IMR-90 (cell line): ENCODE results near the gene DPYD. TPM values are rescaled to one million over a fixed set of nuclear protein-coding genes. Genes with fewer than 3 reads are reported as not detected.

Source experiments
- ATAC-seq: fragments of 200-7000 bp; cut with Tn5 transposase; 2 replicates; pipeline ENCODE4 v1.9.1; 2020; ENCODE audit warnings: low read depth, mild to moderate bottlenecking, moderate library complexity
- BruUV-seq: library from RNA; stranded (reverse); fragments of 400-500 nt; replicated peaks from 2 replicates; lab custom pipeline; 2021; lab: Mats Ljungman, UMichigan
- CTCF ChIA-PET: fragments of 300-600 bp; formaldehyde crosslinking; extraction: SDS; loops from one replicate; lab custom pipeline; 2021; ENCODE audit warnings: antibody characterized with exemption; lab: Yijun Ruan, JAX
- POLR2A ChIA-PET: fragments of 300-600 bp; sonication (Branson Sonifier 250); formaldehyde crosslinking; loops from one replicate; lab custom pipeline; 2022; ENCODE audit warnings: antibody characterized with exemption; ENCODE audit not compliant: unreplicated experiment; lab: Charles Lee
- DNase-seq: peaks from one replicate; pipeline ENCODE4 v3.0.0; 2013
- H2AFZ ChIP-seq: replicated peaks from 2 replicates; pipeline ENCODE3; 2013; ENCODE audit warnings: low read length, mild to moderate bottlenecking; ENCODE audit not compliant: poor library complexity
- H2AK5ac ChIP-seq: 2 replicates; pipeline ENCODE4 v1.6.1; 2013; ENCODE audit warnings: low read depth, low read length, inconsistent platforms
- H2AK9ac ChIP-seq: replicated peaks from 2 replicates; pipeline ENCODE3; 2013; ENCODE audit warnings: mild to moderate bottlenecking, low read depth, low read length, moderate library complexity; ENCODE audit not compliant: poor library complexity
- H2BK120ac ChIP-seq: 2 replicates; pipeline ENCODE4 v1.6.1; 2013; ENCODE audit warnings: low read depth, low read length, inconsistent platforms
- H2BK15ac ChIP-seq: 3 replicates; pipeline ENCODE4 v1.6.1; 2013; ENCODE audit warnings: low read depth, low read length, inconsistent platforms
- H2BK20ac ChIP-seq: 2 replicates; pipeline ENCODE4 v1.6.1; 2013; ENCODE audit warnings: low read depth, mild to moderate bottlenecking, inconsistent platforms, low read length, moderate library complexity
- H2BK5ac ChIP-seq: 2 replicates; pipeline ENCODE4 v1.6.1; 2013; ENCODE audit warnings: mild to moderate bottlenecking, low read depth, low read length, inconsistent platforms; ENCODE audit not compliant: poor library complexity, severe bottlenecking
- H3K14ac ChIP-seq: replicated peaks from 2 replicates; pipeline ENCODE4 v1.6.1; 2013; ENCODE audit warnings: low read depth, low read length, inconsistent platforms
- H3K18ac ChIP-seq: 2 replicates; pipeline ENCODE4 v1.6.1; 2013; ENCODE audit warnings: low read depth, low read length, control low read depth
- H3K23ac ChIP-seq: 2 replicates; pipeline ENCODE4 v1.6.1; 2013; ENCODE audit warnings: low read depth, low read length, inconsistent platforms
- H3K27ac ChIP-seq: 2 replicates; pipeline ENCODE4 v1.5.1; 2013; ENCODE audit warnings: mild to moderate bottlenecking, control low read depth, low read length; ENCODE audit not compliant: insufficient read depth
- H3K27me3 ChIP-seq: 2 replicates; pipeline ENCODE4 v1.6.1; 2013; ENCODE audit warnings: low read length; ENCODE audit not compliant: control insufficient read depth, insufficient read depth
- H3K36me3 ChIP-seq: 2 replicates; pipeline ENCODE4 v1.6.1; 2013; ENCODE audit warnings: low read length, mixed read lengths; ENCODE audit not compliant: control insufficient read depth, insufficient read depth
- H3K4ac ChIP-seq: 2 replicates; pipeline ENCODE4 v1.6.1; 2013; ENCODE audit warnings: low read depth, low read length, inconsistent platforms
- H3K4me1 ChIP-seq: 2 replicates; pipeline ENCODE4 v1.6.1; 2013; ENCODE audit warnings: low read length, mixed read lengths; ENCODE audit not compliant: control insufficient read depth, insufficient read depth
- H3K4me2 ChIP-seq: 2 replicates; pipeline ENCODE4 v1.6.1; 2013; ENCODE audit warnings: low read depth, mild to moderate bottlenecking, control low read depth, low read length, moderate library complexity
- H3K4me3 ChIP-seq: 2 replicates; pipeline ENCODE4 v1.5.1; 2013; ENCODE audit warnings: low read depth, mild to moderate bottlenecking, control low read depth, low read length, moderate library complexity; ENCODE audit not compliant: insufficient read depth
- H3K56ac ChIP-seq: 2 replicates; pipeline ENCODE4 v1.6.1; 2013; ENCODE audit warnings: low read length, inconsistent platforms; ENCODE audit not compliant: insufficient read depth; ENCODE audit errors: extremely low read depth
- H3K79me1 ChIP-seq, 2 experiments: 2 replicates each; pipeline ENCODE4 v1.6.1; 2013; ENCODE audit warnings: low read length in 2 of 2, inconsistent platforms in 1 of 2, low read depth in 1 of 2
- H3K9ac ChIP-seq: 2 replicates; pipeline ENCODE4 v1.6.1; 2013; ENCODE audit warnings: low read depth, low read length, control low read depth
- H3K9me1 ChIP-seq: 2 replicates; pipeline ENCODE4 v1.6.1; 2013; ENCODE audit warnings: low read length, inconsistent platforms; ENCODE audit not compliant: insufficient read depth
- H3K9me3 ChIP-seq: 2 replicates; pipeline ENCODE4 v1.6.1; 2013; ENCODE audit warnings: low read length; ENCODE audit not compliant: control insufficient read depth, insufficient read depth
- H4K20me1 ChIP-seq: 2 replicates; pipeline ENCODE4 v1.6.1; 2013; ENCODE audit warnings: low read length, inconsistent platforms; ENCODE audit not compliant: insufficient read depth
- H4K5ac ChIP-seq: 2 replicates; pipeline ENCODE4 v1.6.1; 2013; ENCODE audit warnings: mild to moderate bottlenecking, low read depth, low read length, control low read depth
- H4K8ac ChIP-seq, 2 experiments: 2 replicates each; pipeline ENCODE4 v1.6.1; 2013; ENCODE audit warnings: low read depth in 2 of 2, low read length in 2 of 2, control low read depth in 1 of 2, inconsistent platforms in 1 of 2
- H4K91ac ChIP-seq: 2 replicates; pipeline ENCODE4 v1.6.1; 2013; ENCODE audit warnings: low read depth, low read length, inconsistent platforms; ENCODE audit not compliant: insufficient read depth
- BHLHE40 ChIP-seq: fragments of 150-350 bp; IDR thresholded peaks from 2 replicates; pipeline ENCODE4 v1.6.1; 2016; ENCODE audit warnings: mild to moderate bottlenecking, low read depth, low read length
- CEBPB ChIP-seq: IDR thresholded peaks from 2 replicates; pipeline ENCODE4 v1.6.1; 2012; ENCODE audit warnings: low read depth, low read length, improper control_type of control experiment
- CHD1 ChIP-seq: IDR thresholded peaks from 2 replicates; pipeline ENCODE4 v1.6.1; 2012; ENCODE audit warnings: low read depth, low read length, improper control_type of control experiment
- CTCF ChIP-seq: conservative IDR thresholded peaks from 2 replicates; pipeline ENCODE4 v1.5.1; 2012; ENCODE audit warnings: mild to moderate bottlenecking, low read depth, low read length, improper control_type of control experiment
- ELK1 ChIP-seq: fragments of 150-350 bp; IDR thresholded peaks from 2 replicates; pipeline ENCODE4 v1.6.1; 2016; ENCODE audit warnings: low read depth, mild to moderate bottlenecking, low read length, moderate library complexity, borderline replicate concordance
- FOS ChIP-seq: fragments of 150-350 bp; IDR thresholded peaks from 2 replicates; pipeline ENCODE4 v1.6.1; 2016; ENCODE audit warnings: low read depth, low read length
- MAFK ChIP-seq: IDR thresholded peaks from 2 replicates; pipeline ENCODE4 v1.6.1; 2012; ENCODE audit warnings: low read depth, low read length, improper control_type of control experiment
- MAZ ChIP-seq: IDR thresholded peaks from 2 replicates; pipeline ENCODE4 v1.6.1; 2012; ENCODE audit warnings: low read depth, mild to moderate bottlenecking, low read length, improper control_type of control experiment, moderate library complexity, borderline replicate concordance
- MXI1 ChIP-seq: IDR thresholded peaks from 2 replicates; pipeline ENCODE4 v1.6.1; 2012; ENCODE audit warnings: low read depth, mild to moderate bottlenecking, low read length, moderate library complexity, borderline replicate concordance
- NFE2L2 ChIP-seq: fragments of 150-350 bp; IDR thresholded peaks from 2 replicates; pipeline ENCODE4 v1.6.1; 2016; ENCODE audit warnings: low read depth, mild to moderate bottlenecking, low read length
- POLR2A ChIP-seq: IDR thresholded peaks from 2 replicates; pipeline ENCODE4 v1.6.1; 2012; ENCODE audit warnings: mild to moderate bottlenecking, low read depth, low read length
- RAD21 ChIP-seq: IDR thresholded peaks from 2 replicates; pipeline ENCODE4 v1.6.1; 2012; ENCODE audit warnings: low read length, improper control_type of control experiment
- RCOR1 ChIP-seq: IDR thresholded peaks from 2 replicates; pipeline ENCODE4 v1.6.1; 2012; ENCODE audit warnings: mild to moderate bottlenecking, low read length, improper control_type of control experiment; ENCODE audit not compliant: insufficient replicate concordance
- RFX5 ChIP-seq: IDR thresholded peaks from 2 replicates; pipeline ENCODE4 v1.8.0; 2012; ENCODE audit warnings: low read depth, mild to moderate bottlenecking, low read length, moderate library complexity
- SMC3 ChIP-seq: fragments of 150-350 bp; IDR thresholded peaks from 2 replicates; pipeline ENCODE4 v1.6.1; 2016; ENCODE audit warnings: low read depth, mild to moderate bottlenecking, antibody characterized with exemption, low read length, moderate library complexity
- USF2 ChIP-seq: fragments of 150-350 bp; IDR thresholded peaks from 2 replicates; pipeline ENCODE4 v1.6.1; 2017; ENCODE audit warnings: mild to moderate bottlenecking, antibody characterized with exemption, low read length, low read depth
- WGBS, 2 experiments: methylation state at CpG; one replicate each; pipeline versions ENCODE4 v1.1.5 to v1.1.7; 2013; ENCODE audit warnings: missing lambda C conversion rate in 2 of 2; ENCODE audit not compliant: insufficient read length in 1 of 2; ENCODE audit errors: extremely low coverage in 2 of 2; 5-methylcytosine and 5-hydroxymethylcytosine counted together
- dilution Hi-C: fragments of 300-500 bp; cut with HindIII; formaldehyde crosslinking; loops from one replicate; pipeline ENCODE4 v1.14.3; 2018; ENCODE audit warnings: low sequenced_read_pairs; ENCODE audit not compliant: unreplicated experiment
- in situ Hi-C: fragments of 300-500 bp; cut with MboI; formaldehyde crosslinking; loops from 3 replicates; pipeline ENCODE4 v1.14.3; 2019; ENCODE audit warnings: low sequenced_read_pairs, inconsistent platforms, mixed read lengths
- intact Hi-C: fragments of 100-400 bp; cut with micrococcal nuclease; formaldehyde crosslinking; loops from 2 replicates; pipeline ENCODE4 v1.10.0; 2022
- polyA plus RNA-seq, 3 experiments: library from polyadenylated mRNA; depleted of rRNA; stranded (reverse); fragments of >200 nt; gene quantifications; 2 replicates each; pipeline ENCODE4 v1.2.3, GENCODE V29; 2012; ENCODE audit warnings: low replicate concordance in 1 of 3
- total RNA-seq: library from RNA; depleted of rRNA; stranded (reverse); fragments of >200 nt; gene quantifications from 2 replicates; pipeline ENCODE4 v1.2.3, GENCODE V29; 2012

Gene DPYD
- total and polyA plus RNA-seq, 2 of the 4 experiments (the other 2 are of a cell fraction), result 9.3 to 47.3 TPM

- POLR2A ChIA-PET, result no interaction called here
- no peak overlapping the region for H3K56ac ChIP-seq
- no TSS peak for BruUV-seq
- no peak for ATAC-seq
- H4K5ac ChIP-seq, result no peak overlapping the region
- H3K4ac ChIP-seq, result no peak overlapping the region
- H3K18ac ChIP-seq, result no peak overlapping the region
- no peak overlapping the region for H3K14ac ChIP-seq
- H3K4me3 ChIP-seq, result no peak overlapping the region
- H3K9me1 ChIP-seq, result no peaks in the 10 kb centered on the region
- TF ChIP-seq CHD1 (no peak), MAFK (no peak), NFE2L2 (no peak), RAD21 (no peak), MAZ (no peak), SMC3 (no peak), BHLHE40 (no peak), RFX5 (no peak), CTCF (no peak), USF2 (no peak), ELK1 (no peak), MXI1 (no peak), FOS (no peak), RCOR1 (no peak), CEBPB (no peak), POLR2A (no peak)
- no peak overlapping the region for H3K27ac ChIP-seq
- no peak overlapping the region for H2AK5ac ChIP-seq
- H2BK120ac ChIP-seq, result no peak overlapping the region
- no peak overlapping the region for H2BK5ac ChIP-seq
- WGBS, 2 experiments, result no CpG with 5 or more reads among the region's 2 CpGs
- no peak overlapping the region for H4K91ac ChIP-seq
- H3K27me3 ChIP-seq, result no peaks in the 10 kb centered on the region
- H3K9ac ChIP-seq, result no peak overlapping the region
- H2BK20ac ChIP-seq, result no peak overlapping the region
- CTCF ChIA-PET, result interaction anchor here (0.6 to 0.7 kb wide), 2 partner anchors 13 to 47 kb away, joined by 3 read pairs; no protein-coding TSS in a partner anchor
- no peak for DNase-seq
- H3K4me1 ChIP-seq, result no peaks in the 10 kb centered on the region
- intact Hi-C loops (no loop called here), dilution Hi-C loops (no loop called here), in situ Hi-C loops (no loop called here)
- H3K9me3 ChIP-seq, result no peaks in the 10 kb centered on the region
- no peak overlapping the region for H2AFZ ChIP-seq
- H3K36me3 ChIP-seq, result no peaks in the 10 kb centered on the region
- no peak overlapping the region for H2AK9ac ChIP-seq
- H2BK15ac ChIP-seq, result no peak overlapping the region
- no peak overlapping the region for H4K8ac ChIP-seq
- no peak overlapping the region; the same call in 1 of the 2 replicates for H3K23ac ChIP-seq
- no peak overlapping the region for H3K4me2 ChIP-seq
- no peaks in the 10 kb centered on the region for H3K79me1 ChIP-seq
- H4K20me1 ChIP-seq, result no peaks in the 10 kb centered on the region
These were observed 497.4 kb downstream of the DPYD start for GRCh38 chr1:97423403-97423802.
